HG03521 (cell line): ENCODE measurements around the gene CDK11B.
"Not testable (repeated sequence)": the region's sequence is repeated elsewhere in the genome, so short reads cannot be mapped to it uniquely, and the experiment has no call there.

Experiments used
- ATAC-seq: cut with Tn5 transposase; IDR thresholded peaks from one replicate; pipeline ENCODE4 v1.9.1; 2021; ENCODE audit warnings: mild to moderate bottlenecking, moderate library complexity; ENCODE audit not compliant: unreplicated experiment

The CDK11B gene

GRCh38 chr1:1662830-1663560, 4.2 kb upstream of the CDK11B start:
- ATAC-seq: not testable (repeated sequence)

- ATAC-seq: not testable (repeated sequence)
Measured at GRCh38 chr1:1662392-1662791, 3.6 kb upstream of the CDK11B start.

- not testable (repeated sequence) for ATAC-seq
Measured at GRCh38 chr1:1648265-1648664, 10.5 kb downstream of the CDK11B start.

- ATAC-seq: not testable (repeated sequence)
Measured at GRCh38 chr1:1647567-1648241, 11.1 kb downstream of the CDK11B start.

- not testable (repeated sequence) for ATAC-seq
Measured at GRCh38 chr1:1646326-1646725, 12.5 kb downstream of the CDK11B start.

- not testable (repeated sequence) for ATAC-seq
Measured at GRCh38 chr1:1640711-1641461, 17.9 kb downstream of the CDK11B start.

- ATAC-seq: not testable (repeated sequence)
Measured at GRCh38 chr1:1640081-1640480, 18.7 kb downstream of the CDK11B start.

- not testable (repeated sequence) for ATAC-seq
Measured at GRCh38 chr1:1639368-1639767, 19.4 kb downstream of the CDK11B start.

GRCh38 chr1:1638528-1638927, 20.3 kb downstream of the CDK11B start:
- not testable (repeated sequence) for ATAC-seq

GRCh38 chr1:1637479-1637875, 21.3 kb downstream of the CDK11B start:
- not testable (repeated sequence) for ATAC-seq

- not testable (repeated sequence) for ATAC-seq
Measured at GRCh38 chr1:1636621-1637478, 22.0 kb downstream of the CDK11B start.

GRCh38 chr1:1634613-1635012, 24.2 kb downstream of the CDK11B start:
- not testable (repeated sequence) for ATAC-seq

- ATAC-seq: not testable (repeated sequence)
Measured at GRCh38 chr1:1633409-1633808, 25.4 kb downstream of the CDK11B start.

- no peak for ATAC-seq
Measured at GRCh38 chr1:1631782-1632420, 26.9 kb downstream of the CDK11B start, which contains the start of gene MMP23B. Gene MMP23B, plus strand, starts transcription at chr1:1632173. Its CDS starts 46 bp downstream, at chr1:1632219.

GRCh38 chr1:1630965-1631781, 27.6 kb downstream of the CDK11B start:
- ATAC-seq: no peak

GRCh38 chr1:1630191-1630964, 28.4 kb downstream of the CDK11B start:
- peak; percentile 66 for ATAC-seq

GRCh38 chr1:1629430-1630190, 29.2 kb downstream of the CDK11B start:
- no peak for ATAC-seq
